Frontal cortex (tissue), 4 donors: ENCODE results near the gene PRSS57. TPM values are rescaled to one million over a fixed set of nuclear protein-coding genes. Genes with fewer than 3 reads are reported as not detected.

Source experiments
- DNase-seq, 2 donors: peaks; one replicate each; pipeline ENCODE4 v3.0.0; 2012; ENCODE audit warnings: low spot score in 2 of 2
- FAIRE-seq: peaks from 2 replicates; lab custom pipeline; 2012; peaks lifted over from hg19 to GRCh38; lab: Jason Lieb, UNC
- total RNA-seq: library from RNA; depleted of rRNA; stranded (reverse); fragments of >200 nt; gene quantifications from one replicate; pipeline ENCODE4 v1.2.3, GENCODE V29; 2014
- donor health status: control.
- donor health status: control.
- donor health status: control.

Gene PRSS57
- total RNA-seq, 1 donor from 2014 or later = not detected

DNA sequence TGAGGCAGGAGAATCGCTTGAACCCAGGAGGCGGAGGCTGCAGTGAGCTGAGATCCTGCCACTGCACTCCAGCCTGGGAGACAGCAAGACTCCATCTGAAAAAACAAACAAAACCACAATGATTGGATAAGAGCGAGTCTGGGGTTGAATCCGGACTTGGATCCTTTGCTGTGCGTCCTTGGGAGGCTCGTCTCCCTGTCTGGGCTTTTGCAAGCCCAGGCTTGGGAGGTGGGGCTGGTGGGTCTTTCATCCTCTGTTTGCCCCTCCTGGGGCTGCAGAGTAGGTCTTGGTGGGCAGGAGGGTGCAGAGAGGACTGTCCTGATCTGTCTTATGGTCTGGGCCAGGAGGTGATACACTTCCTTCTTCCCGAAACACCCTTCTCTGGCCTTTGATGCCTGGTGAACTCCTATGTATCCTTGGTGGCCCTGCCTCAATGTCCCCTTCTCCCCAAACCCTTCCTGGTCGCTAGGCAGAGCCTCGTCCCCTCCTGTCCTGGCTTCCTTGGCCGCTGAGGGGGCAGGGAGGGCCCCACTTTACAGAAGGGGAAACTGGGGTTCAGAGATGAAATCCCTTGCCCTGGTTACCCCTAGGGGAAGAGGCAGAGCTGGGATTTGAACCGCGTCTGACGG is 30.3 kb upstream of the PRSS57 start:
- FAIRE-seq = no peak
- no peak for DNase-seq

DNA sequence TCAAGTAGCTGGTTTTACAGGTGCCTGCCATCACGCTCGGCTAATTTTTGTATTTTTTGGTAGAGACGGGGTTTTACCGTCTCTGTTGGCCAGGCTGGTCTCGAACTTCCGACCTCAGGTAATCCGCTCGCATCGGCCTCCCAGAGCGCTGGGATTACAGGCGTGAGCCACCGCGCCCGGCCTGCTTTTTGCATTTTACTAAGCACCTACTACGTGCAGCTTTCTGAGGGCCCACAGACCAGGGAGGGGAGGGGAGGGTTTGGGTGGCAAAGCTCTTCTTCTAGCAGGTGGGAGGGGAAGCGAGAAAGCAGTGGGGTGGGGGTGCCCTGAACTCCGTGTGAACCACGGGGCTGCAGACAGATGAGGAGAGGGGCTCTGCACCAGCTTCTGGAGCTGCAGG is 28.5 kb upstream of the PRSS57 start:
- no peak for FAIRE-seq
- no peak for DNase-seq

DNA sequence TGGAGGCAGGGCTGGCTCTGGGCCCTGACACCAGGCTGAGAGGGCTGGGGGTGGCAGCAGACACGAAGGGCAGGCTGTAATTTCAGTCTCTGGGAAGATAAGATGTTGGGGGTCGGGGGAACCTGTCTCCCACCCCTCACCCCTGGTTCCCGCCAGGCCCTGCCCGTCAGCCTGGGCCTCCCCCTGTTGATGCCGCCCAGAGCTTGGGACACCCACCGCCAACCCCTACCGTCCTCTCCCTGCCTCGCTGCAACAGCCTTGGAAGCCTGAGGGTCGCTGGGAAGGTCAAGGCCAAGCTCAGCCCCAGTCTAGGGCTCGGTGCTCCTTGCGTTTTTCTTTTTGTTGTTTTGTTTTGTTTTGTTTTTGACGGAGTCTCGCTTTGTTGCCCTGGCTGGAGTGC is 28.0 kb upstream of the PRSS57 start:
- DNase-seq (no peak), FAIRE-seq (no peak)

DNA sequence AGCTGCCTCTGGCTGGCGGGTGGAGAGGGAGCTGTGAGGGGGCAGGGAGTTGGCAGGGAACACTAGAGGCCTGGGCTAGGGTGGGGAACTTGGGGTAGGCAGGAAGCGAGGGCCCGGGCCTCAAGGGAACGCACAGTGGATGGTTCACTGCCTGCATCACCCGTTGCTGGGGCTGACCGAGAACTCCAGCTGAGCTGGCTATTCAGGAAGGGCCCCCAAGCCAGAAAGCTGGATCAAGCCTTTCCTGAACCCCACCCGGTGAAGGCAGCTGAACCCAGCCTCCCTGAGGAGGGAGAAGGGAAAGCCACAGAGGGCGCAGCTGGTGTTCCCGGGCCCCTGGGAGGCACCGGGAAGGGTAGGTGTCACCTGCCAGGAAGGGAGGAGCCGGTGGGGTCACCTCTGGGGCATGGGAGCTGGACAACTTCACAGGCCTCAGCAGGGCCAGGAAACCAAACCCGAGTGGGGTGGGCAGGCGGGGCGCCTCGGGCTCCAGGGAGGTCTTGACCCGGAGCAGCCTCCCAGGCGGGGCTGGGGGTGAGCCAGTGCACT is 27.4 kb upstream of the PRSS57 start:
- no peak for FAIRE-seq
- no peak for DNase-seq

DNA sequence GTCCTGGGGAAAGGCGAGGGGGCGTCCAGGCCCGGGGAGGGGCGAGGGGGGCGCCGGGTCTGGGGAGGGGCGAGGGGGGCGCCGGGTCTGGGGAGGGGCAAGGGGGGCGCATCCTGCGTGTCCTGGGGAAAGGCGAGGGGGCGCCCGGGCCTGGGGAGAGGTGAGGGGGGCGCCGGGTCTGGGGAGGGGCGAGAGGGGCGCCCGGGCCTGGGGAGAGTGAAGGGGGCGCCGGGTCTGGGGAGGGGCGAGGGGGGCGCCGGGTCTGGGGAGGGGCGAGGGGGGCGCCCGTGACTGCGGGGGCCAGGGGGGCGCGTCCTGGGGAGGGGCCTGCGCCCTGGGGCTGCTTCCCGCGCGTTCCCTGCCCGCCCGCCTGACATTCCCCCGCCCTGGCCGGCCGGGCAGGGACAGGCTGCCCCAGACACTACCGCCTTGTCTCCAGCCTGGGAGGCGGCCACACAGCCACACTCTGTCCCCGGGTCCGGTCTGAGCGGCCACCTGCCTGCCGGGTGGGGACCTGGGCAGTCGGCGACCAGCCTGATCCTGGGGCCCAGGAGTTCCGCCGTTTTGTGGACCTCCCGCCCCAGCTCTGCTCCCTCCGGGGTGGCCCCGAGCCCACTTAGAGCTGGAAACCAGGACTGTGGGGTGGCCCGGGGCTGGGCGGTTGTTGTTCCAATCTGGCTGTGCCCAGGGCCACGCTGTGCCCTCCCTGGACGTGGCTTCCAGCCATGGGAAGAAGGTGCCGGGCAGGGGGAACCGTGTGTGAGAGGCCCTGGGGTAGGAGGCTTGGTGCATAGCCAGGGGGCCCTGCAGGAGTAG is 25.3 kb upstream of the PRSS57 start:
- no peak for FAIRE-seq
- peak; percentile 82 to 87 for DNase-seq

DNA sequence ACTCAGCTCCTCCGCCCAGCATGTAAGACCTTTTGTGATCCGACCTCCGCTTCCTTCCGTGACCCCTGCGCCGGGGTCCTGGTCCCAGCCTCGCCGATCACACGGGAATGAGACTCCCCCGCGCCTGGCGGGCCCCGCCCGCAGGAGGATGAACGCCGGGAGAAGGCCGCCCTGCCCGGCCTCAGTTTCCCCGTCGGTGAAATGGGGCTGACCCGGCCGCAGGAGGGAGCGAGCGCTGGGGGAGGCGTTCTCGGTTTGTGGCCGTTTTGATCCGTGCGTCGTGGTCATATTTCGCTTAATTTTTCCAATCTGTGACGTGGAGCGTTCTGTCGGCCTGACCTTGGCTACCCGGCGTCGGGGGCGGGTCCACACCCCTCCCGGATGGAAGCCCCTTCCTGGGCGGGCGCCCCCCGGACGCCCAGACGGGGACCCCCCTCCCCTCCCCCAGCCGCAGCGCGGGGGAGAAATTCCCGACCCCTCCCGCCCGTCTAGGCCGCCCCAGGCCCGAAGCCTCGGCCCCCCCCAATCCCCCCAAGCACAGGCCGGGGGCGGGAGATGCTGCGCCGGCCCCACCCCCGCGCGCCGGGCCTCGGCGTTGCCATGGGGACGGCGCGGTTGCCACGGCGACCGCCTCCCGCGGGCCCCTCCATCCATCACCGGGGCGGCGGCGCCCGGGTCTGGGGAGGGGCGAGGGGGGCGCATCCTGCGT is 24.5 kb upstream of the PRSS57 start:
- DNase-seq (peak; percentile 89 to 91), FAIRE-seq (no peak)

DNA sequence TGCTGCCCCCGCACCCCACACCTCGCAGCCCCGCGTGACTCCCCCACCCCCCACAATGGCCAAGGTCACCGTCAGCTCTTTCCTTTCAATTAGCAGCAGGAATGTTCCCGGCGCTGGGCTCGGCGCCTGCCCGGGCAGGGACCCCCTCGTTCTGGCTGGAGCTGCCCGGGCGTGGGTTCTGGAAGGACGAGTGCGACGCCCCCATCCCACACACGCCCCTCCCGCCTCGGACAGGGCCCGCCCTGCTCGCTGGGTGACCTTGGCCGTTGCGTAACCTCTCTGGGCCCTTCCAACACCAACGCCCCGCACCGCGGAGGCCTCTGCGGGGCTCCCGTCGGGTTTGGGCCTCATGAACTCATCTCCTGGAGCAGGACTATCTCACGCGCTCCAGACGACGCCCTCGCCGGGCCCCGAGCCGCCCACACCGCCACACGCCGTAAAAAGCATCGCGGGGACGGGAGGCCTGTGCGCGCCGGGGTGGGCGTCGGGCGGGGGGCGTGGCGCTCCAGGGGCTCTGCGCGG is 23.8 kb upstream of the PRSS57 start:
- FAIRE-seq (no peak), DNase-seq (peak in 1 of 2 donors; percentile 61)

DNA sequence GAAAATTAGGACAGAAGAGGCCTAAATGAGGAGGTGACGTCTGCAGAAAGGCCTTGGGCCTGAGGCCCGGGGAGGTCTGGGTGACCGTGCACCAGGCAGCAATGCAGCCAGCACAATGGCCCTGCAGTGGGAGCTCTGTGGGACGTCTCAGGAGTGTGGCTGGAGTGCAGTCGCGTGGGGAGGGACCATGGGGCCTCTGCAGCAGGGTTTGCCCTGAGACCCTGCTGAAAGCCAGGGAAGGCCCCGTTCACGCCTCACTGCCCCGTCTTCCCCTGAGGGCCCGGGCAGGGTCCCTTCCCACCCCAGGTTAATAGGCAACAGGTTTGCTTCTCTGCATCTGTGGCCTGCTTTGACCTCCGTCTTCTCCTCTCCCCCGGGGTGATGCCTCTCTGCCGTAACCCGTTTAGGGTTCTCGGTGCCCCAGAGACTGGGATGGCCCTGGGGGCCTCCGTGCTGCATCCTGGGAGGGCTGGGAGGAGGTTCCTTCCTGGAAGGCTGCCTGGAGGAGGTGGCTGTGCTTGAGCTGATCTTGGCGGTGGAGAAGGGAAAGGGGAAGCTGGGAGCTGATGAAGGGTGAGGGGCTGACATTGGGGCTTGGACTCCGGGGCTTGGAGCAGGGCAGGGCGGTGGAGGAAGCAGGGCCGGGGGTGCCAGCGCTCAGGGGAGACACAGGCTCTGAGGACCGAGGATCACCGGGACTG is 23.1 kb upstream of the PRSS57 start:
- DNase-seq = no peak
- no peak for FAIRE-seq

DNA sequence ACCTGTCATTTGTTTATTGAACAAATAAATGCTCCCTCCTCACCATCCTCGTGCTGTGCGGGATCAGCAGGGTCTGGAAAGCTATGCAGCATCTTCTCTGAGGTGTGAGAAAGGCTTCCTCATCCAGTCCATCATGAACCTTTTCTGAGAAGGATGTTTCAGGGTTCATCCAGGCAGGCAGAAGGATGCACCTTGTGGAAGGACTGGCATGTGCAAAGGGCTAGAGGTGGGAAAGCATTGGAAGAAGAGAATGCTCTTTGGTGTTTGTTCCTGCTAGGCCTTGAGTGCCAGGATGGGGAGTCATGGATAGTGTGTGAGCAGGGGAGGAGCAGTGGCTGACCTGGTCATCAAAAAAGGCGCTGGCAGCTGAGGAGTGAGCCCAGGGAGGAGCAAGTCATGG is 20.1 kb upstream of the PRSS57 start:
- DNase-seq (no peak), FAIRE-seq (no peak)

DNA sequence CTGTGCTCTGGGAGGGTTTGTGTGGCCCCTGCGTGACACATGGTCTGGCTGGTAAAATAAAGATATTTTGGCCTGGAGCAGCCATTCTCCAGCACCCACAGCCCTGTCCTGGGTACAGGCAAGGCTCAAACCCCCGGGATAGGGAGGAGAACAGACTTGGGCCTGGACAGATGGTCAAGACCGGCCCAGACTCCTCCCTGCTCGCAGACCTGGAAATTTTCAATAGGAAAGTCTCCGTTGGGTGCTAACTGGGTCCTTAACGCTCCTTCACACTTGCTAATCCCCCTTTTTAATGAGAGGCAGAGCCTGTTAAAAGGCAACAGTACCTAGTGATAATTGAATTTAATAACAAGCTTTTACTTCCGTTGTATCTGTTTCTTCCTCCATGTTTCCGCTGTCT is 16.0 kb upstream of the PRSS57 start:
- FAIRE-seq (no peak), DNase-seq (no peak)

DNA sequence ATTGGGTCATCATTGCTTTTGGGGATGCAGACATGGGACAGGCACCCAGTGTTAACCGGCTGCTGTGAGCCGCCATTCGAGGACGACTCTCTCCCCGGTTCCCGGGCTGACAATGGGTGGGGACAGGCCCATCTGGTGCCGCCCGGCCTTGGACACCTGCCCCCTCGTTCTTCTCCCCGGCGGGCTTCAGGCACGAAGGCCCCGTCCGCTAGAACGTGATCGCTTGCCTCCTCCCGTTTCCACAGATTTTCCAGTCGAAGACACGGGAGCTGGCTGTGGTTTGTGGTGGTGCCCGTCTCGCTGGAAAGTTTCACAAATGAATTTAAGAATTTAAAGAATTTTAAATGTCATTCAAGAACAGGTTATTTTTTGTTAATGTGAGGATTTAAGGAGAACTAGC is 15.5 kb upstream of the PRSS57 start:
- DNase-seq (no peak), FAIRE-seq (no peak)

DNA sequence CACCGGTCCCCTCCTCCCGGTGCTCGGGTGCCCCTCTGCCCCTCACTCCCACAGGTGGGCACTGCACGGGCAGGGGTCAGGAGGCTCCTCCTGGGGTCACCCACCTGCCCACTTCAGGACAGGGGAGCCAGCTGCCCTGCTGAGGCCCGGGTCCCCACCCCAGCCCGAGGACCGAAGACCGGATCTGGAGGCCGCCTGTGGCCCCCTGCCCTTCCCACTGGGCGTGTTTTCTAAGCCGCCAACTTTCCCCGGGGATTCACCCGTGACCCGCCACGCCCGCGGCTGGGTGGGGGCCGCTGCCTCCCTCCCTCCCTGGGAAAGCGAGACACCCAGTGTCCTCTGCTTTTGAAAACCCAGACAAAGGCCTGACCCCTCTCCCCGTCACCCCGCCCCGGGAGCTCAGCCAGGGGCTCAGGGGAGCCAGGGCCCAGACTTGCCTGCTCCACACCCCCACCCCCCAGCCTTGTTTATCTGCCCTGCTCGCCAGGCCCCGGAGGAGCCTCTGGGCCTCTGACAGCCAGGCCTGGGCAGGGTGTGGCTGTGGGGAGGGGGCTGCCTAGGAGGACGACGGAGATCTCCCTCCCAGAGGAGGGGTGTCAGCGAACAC is 14.8 kb upstream of the PRSS57 start:
- DNase-seq (no peak), FAIRE-seq (no peak)

DNA sequence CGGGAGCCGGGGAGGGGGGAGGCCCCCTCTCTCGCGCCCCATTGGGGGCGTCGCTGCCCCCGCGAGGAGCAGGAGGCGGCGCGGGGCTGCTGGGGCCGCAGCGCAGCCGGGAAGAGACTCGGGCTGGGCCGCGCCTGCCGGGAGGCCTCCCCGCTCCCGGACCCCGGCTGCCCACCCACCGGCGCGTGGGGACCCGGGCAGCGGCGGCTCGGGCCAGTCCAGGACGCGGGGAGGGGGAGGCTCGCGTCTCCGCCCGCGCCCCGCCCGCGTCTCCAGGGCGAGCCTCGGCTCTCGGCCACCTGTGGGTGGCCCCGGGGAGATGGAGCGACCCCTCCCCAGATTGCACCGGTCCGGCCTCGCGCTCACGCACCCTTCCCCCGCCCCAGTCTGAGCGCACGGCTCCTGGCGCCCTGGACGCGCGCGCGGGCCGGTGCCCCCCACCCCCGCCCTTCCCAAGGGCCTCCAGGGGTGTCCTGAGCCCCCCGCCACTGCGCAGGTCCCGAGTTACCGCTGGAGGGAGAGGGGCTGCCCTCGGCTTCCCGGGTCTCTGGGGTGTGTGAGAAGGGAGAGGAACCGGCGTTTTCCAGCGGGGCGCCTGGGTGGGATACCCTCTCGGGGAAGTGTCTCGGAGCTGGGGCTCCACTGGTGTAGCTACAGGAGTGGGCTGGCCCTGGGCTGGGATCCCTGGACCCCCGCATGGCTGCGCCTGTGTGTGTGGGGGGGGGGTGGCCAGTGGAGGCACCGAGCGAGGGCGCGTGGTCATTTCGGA is 14.1 kb upstream of the PRSS57 start:
- DNase-seq (no peak), FAIRE-seq (no peak)

DNA sequence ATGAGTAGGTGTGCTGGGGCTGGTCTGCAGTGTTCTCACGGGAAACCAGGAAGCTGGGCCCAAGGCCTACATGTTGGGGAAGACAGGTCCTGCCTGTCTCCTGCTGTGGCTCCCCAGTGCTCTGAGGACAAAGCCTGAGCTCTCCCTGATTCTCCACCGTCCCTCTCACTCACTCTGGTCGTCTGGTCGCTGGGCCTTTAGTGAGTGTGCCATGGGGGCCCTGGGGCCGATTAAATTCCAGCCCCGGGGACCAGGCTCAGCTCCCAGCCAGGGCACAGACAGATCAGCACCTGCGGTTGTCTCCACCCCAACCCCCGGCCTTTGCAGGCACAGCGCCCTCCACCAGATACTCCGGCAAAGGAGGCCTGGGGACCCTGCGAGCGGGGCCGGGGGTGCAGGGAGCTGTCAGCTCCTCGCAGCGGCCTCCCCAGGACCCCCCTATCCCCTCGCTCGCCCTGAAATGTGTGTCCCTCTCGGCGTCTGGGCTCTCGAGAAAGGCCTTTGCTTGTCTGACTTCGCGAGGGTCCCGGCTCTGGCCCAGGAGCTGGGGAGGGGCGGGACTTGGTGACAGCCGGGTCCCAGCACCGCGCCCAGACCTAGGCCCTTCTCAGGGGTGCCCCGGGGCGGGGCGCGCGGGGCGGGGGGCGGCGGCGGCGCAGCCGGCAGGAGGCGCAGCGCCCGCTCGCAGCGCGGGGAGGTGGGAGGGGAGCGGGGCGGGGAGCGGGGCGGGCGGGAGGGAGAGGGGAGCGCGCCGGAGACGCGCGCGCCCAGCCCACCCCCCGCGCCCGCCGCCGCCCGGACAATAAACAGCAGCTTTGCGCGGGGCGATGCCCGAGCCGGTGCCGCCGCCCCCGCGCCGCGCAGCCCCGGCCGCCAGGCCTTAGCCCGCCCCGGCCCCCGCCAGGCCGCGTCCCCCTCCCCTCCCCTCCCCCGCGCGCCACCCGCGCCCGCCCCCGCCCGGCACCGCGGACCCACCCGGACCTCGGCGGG is 13.2 kb upstream of the PRSS57 start, which contains the start of gene PALM:
PALM (plus strand) TSS at position 782 of the 990 bp plus-strand sequence. CDS start 212 bp downstream, outside the sequence.
- FAIRE-seq (no peak), DNase-seq (peak; percentile 58 to 71)

DNA sequence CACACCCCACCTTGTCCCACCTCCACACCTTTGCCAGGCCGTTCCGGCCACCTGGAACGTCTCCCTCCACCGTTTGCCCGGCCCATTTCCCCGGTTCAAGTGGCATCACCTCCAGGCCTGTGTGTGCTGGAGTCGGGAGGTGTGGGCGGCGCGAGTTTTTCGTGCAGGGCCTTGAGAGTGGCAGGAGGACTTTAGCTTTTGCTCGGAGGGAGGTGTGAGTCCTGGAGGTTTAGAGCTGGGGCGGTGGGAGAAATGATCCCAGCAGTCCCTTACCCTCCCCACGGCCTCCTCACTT is 9.1 kb upstream of the PRSS57 start:
- FAIRE-seq (no peak), DNase-seq (no peak)

DNA sequence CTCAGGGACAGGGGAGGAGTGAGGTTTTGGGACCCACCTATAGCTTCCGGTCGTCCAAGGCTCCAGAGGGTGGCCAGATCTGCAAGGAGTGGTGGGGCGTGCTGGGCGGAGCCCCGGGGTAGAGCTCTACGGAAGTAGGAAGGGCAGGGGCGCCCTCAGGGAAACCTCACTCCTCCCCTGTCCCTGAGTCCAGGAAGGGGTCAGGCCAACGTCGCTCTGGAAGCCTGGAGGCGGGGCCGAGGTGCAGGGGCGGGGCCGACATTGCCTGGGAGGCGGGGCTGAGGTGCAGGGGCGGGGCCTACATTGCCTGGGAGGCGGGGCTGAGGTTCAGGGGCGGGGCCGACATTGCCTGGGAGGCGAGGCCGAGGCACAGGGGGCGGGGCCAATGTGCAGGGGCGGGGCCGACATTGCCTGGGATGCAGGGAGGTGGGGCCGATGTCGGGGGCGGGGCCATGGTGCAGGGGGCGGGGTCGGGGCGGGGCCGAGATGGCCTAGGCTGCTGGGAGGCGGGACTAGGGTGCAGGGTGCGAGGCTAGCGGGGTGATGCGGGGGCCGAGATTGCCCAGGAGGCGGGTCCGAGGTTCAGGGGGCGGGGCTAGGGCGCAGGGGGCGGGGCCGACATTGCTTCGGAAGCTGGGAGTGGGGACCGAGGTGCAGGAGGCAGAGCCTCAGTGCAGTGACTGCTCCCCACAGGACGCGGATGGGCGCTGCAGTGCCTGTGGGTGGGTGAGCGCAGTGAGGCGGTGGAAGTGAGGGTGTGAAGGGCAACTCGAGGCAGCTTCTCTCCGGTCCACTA is 8.6 kb upstream of the PRSS57 start:
- DNase-seq (peak in 1 of 2 donors; percentile 57), FAIRE-seq (no peak)

DNA sequence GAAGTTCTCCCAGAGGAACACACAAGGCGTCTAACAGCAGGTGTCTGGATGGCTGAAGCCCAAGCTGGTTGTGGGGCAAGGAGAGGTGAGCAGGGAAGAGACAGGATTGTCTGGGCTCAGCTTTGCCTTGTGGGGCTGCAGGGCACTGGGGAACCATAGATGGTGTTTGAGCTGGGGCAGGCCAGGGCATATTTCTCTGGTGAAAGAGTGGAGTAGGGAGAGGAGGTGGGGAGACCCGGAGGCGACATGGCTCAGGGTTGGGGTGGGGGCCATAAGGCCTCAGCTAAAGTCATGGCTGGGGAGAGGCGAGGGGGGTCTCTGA is 8.0 kb upstream of the PRSS57 start:
- no peak for DNase-seq
- FAIRE-seq = no peak
